SK-N-MC (cell line): Measurements from ENCODE around the gene KLHL12.

Experiments used
- EZH2 ChIP-seq: fragments of 200-600 bp; sonication (generic); IDR thresholded peaks from one replicate; pipeline ENCODE4 v1.6.1; 2017; ENCODE audit warnings: antibody characterized with exemption
- POLR2AphosphoS5 ChIP-seq: IDR thresholded peaks from 2 replicates; pipeline ENCODE4 v1.6.1; 2012; ENCODE audit warnings: mild to moderate bottlenecking, low read depth, low read length, borderline replicate concordance

DNA sequence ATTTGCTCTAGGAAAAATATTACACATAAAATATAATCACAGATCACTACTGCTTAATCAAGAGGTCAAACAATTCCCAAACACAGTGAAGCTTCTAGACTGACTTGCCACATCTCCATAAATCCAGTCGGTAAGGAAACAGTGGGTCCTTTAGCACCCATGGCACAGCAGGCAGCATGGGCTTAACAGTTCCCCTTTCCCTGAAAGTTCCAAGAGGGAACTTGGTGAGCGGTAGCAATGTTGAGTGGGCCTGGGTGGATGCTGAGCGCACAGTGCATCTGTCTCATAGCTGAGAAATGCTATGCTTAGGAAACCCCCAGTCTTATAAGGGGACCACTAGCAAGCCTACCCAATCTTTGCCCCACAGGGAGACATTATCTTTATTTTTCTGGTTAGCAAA lies 47.8 kb upstream of the KLHL12 start:
- TF ChIP-seq POLR2AphosphoS5 = no peak
- no peak for TF ChIP-seq EZH2
